Nephron progenitor cell (in vitro differentiated cells): ENCODE data around the gene POLG2.
"Not testable (repeated sequence)": the region's sequence is repeated elsewhere in the genome, so short reads cannot be mapped to it uniquely, and the experiment has no call there.

Experiments used
- DNase-seq: peaks from one replicate; pipeline ENCODE4 v3.0.0; 2021
- H3K27ac Mint-ChIP-seq: 2 replicates; pipeline ENCODE4 v1.8.0; 2021; ENCODE audit warnings: mild to moderate bottlenecking, moderate library complexity, mixed read lengths
- H3K27me3 Mint-ChIP-seq: 2 replicates; pipeline ENCODE4 v1.8.0; 2021; ENCODE audit warnings: mild to moderate bottlenecking, low read depth, mixed read lengths; ENCODE audit not compliant: poor library complexity
- H3K36me3 Mint-ChIP-seq: 2 replicates; pipeline ENCODE4 v1.8.0; 2021; ENCODE audit warnings: low read depth, mixed read lengths
- H3K4me1 Mint-ChIP-seq: 2 replicates; pipeline ENCODE4 v1.8.0; 2021; ENCODE audit warnings: mixed read lengths
- H3K4me3 Mint-ChIP-seq: 2 replicates; pipeline ENCODE4 v1.8.0; 2021; ENCODE audit warnings: mild to moderate bottlenecking, moderate library complexity, mixed read lengths
- H3K9me3 Mint-ChIP-seq: 2 replicates; pipeline ENCODE4 v1.8.0; 2021; ENCODE audit warnings: mild to moderate bottlenecking, moderate library complexity, mixed read lengths
- CTCF ChIP-seq: fragments of 200-600 bp; sonication (generic); IDR thresholded peaks from 2 replicates; pipeline ENCODE4 v1.5.0; 2021; ENCODE audit warnings: antibody characterized with exemption

POLG2 gene

GRCh38 chr17:64471440-64471839, 25.4 kb downstream of the POLG2 start:
- H3K27me3 Mint-ChIP-seq, result peaks cover 15% of the 10 kb centered on the region
- no peaks in the 10 kb centered on the region for H3K36me3 Mint-ChIP-seq

GRCh38 chr17:64470625-64471024, 26.2 kb downstream of the POLG2 start:
- no peak for TF ChIP-seq CTCF
- Mint-ChIP-seq H3K9me3 (peaks cover 3% of the 10 kb centered on the region), H3K4me3 (no peak overlapping the region), H3K27me3 (peaks cover 15% of the 10 kb centered on the region), H3K36me3 (no peaks in the 10 kb centered on the region), H3K4me1 (peaks cover 13% of the 10 kb centered on the region), H3K27ac (peak overlapping the region; percentile 55)
- DNase-seq, result peak; percentile 12

More at GRCh38 chr17:64471440-64471839, 25.4 kb downstream of the POLG2 start:
- DNase-seq, result no peak
- Mint-ChIP-seq H3K9me3 (peaks cover under 1% of the 10 kb centered on the region), H3K27ac (no peak overlapping the region), H3K4me3 (no peak overlapping the region), H3K4me1 (peaks cover 13% of the 10 kb centered on the region)
- no peak for TF ChIP-seq CTCF

- not testable (repeated sequence) for DNase-seq, H3K4me3 Mint-ChIP-seq, H3K36me3 Mint-ChIP-seq, H3K27ac Mint-ChIP-seq, H3K9me3 Mint-ChIP-seq
- peaks cover 13% of the 10 kb centered on the region for H3K4me1 Mint-ChIP-seq
- H3K27me3 Mint-ChIP-seq, result peaks cover 19% of the 10 kb centered on the region
Measured at GRCh38 chr17:64466834-64467233, 30.0 kb downstream of the POLG2 start.

- DNase-seq, result no peak
- TF ChIP-seq CTCF, result no peak
- H3K27me3 Mint-ChIP-seq, result peaks cover 15% of the 10 kb centered on the region
- peaks cover 13% of the 10 kb centered on the region for H3K4me1 Mint-ChIP-seq
- H3K9me3 Mint-ChIP-seq, result peaks cover 3% of the 10 kb centered on the region
- H3K4me3 Mint-ChIP-seq, result no peak overlapping the region
- no peak overlapping the region for H3K27ac Mint-ChIP-seq
- H3K36me3 Mint-ChIP-seq, result no peaks in the 10 kb centered on the region
Measured at GRCh38 chr17:64466019-64466735, 30.7 kb downstream of the POLG2 start.

- no peak for TF ChIP-seq CTCF
- Mint-ChIP-seq H3K27ac (no peak overlapping the region), H3K4me1 (no peaks in the 10 kb centered on the region), H3K36me3 (no peaks in the 10 kb centered on the region), H3K9me3 (peaks cover 3% of the 10 kb centered on the region), H3K27me3 (peaks cover 9% of the 10 kb centered on the region), H3K4me3 (no peak overlapping the region)
- DNase-seq, result no peak
Measured at GRCh38 chr17:64461788-64462187, 35.1 kb downstream of the POLG2 start.

- no peak for TF ChIP-seq CTCF
- no peak overlapping the region for H3K27ac Mint-ChIP-seq
- no peaks in the 10 kb centered on the region for H3K9me3 Mint-ChIP-seq
- no peak for DNase-seq
- H3K27me3 Mint-ChIP-seq, result peaks cover 12% of the 10 kb centered on the region
- no peak overlapping the region for H3K4me3 Mint-ChIP-seq
- H3K36me3 Mint-ChIP-seq, result no peaks in the 10 kb centered on the region
- no peaks in the 10 kb centered on the region for H3K4me1 Mint-ChIP-seq
Measured at GRCh38 chr17:64460955-64461354, 35.9 kb downstream of the POLG2 start.

GRCh38 chr17:64459818-64460217, 37.0 kb downstream of the POLG2 start:
- not testable (repeated sequence) for H3K4me3 Mint-ChIP-seq, DNase-seq, H3K9me3 Mint-ChIP-seq, H3K36me3 Mint-ChIP-seq, H3K27ac Mint-ChIP-seq, H3K4me1 Mint-ChIP-seq
- peaks cover 12% of the 10 kb centered on the region for H3K27me3 Mint-ChIP-seq
